Bronchial epithelial cell (primary cell): ENCODE data around the gene ACE. TPM values are rescaled to one million over a fixed set of nuclear protein-coding genes. Genes with fewer than 3 reads are reported as not detected.

Source experiments
- DNase-seq: peaks from one replicate; pipeline ENCODE4 v3.0.0-alpha.2; 2010; ENCODE audit warnings: low read depth
- FAIRE-seq: peaks from 2 replicates; lab custom pipeline; 2011; peaks lifted over from hg19 to GRCh38; lab: Jason Lieb, UNC
- H3K27me3 ChIP-seq: 2 replicates; pipeline ENCODE4 v1.5.1; 2011; ENCODE audit warnings: low read length; ENCODE audit not compliant: control insufficient read depth, insufficient read depth
- H3K36me3 ChIP-seq: 2 replicates; pipeline ENCODE4 v1.5.1; 2011; ENCODE audit warnings: low read length; ENCODE audit not compliant: control insufficient read depth, insufficient read depth
- H3K4me3 ChIP-seq: 2 replicates; pipeline ENCODE4 v1.5.1; 2011; ENCODE audit warnings: mild to moderate bottlenecking, low read depth, low read length, control low read depth
- total RNA-seq: library from RNA; depleted of rRNA; stranded (reverse); fragments of >200 nt; gene quantifications from 2 replicates; pipeline ENCODE4 v1.2.1, GENCODE V29; 2014
- TF ChIP-seq, protein P1 (sequence below): IDR thresholded peaks from 2 replicates; pipeline ENCODE4 v1.5.1; 2011; ENCODE audit warnings: mild to moderate bottlenecking, moderate library complexity, low read length, control low read depth, inconsistent platforms; ENCODE audit not compliant: insufficient read depth, severe bottlenecking

The ACE gene
- total RNA-seq, 1 donor from 2014 or later, result not detected

DNA sequence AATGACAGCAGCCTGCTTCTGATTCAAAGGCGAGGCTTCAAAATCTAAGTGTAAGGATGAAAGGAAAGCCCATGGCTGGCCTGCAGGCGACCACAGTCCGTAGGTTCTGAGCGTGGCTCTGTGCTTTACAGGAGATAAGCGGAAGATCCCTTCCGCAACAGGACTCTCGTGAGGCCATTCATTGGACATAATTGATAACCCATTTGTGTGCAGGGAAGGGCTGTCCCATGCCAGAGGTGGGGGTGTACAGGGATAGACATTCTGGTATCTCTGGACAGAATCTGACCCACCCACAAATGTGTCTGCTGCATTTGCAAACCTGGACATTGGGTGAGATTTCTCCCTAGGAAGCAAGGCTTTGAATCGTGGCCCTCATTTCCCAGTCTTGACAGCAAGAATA, 34.8 kb upstream of the ACE start:
- H3K36me3 ChIP-seq, result peaks cover 3% of the 10 kb centered on the region
- no peak overlapping the region for H3K4me3 ChIP-seq
- TF ChIP-seq, protein P1, sequence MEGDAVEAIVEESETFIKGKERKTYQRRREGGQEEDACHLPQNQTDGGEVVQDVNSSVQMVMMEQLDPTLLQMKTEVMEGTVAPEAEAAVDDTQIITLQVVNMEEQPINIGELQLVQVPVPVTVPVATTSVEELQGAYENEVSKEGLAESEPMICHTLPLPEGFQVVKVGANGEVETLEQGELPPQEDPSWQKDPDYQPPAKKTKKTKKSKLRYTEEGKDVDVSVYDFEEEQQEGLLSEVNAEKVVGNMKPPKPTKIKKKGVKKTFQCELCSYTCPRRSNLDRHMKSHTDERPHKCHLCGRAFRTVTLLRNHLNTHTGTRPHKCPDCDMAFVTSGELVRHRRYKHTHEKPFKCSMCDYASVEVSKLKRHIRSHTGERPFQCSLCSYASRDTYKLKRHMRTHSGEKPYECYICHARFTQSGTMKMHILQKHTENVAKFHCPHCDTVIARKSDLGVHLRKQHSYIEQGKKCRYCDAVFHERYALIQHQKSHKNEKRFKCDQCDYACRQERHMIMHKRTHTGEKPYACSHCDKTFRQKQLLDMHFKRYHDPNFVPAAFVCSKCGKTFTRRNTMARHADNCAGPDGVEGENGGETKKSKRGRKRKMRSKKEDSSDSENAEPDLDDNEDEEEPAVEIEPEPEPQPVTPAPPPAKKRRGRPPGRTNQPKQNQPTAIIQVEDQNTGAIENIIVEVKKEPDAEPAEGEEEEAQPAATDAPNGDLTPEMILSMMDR, result no peak
- no peaks in the 10 kb centered on the region for H3K27me3 ChIP-seq
- DNase-seq (no peak), FAIRE-seq (peak; percentile 81)

DNA sequence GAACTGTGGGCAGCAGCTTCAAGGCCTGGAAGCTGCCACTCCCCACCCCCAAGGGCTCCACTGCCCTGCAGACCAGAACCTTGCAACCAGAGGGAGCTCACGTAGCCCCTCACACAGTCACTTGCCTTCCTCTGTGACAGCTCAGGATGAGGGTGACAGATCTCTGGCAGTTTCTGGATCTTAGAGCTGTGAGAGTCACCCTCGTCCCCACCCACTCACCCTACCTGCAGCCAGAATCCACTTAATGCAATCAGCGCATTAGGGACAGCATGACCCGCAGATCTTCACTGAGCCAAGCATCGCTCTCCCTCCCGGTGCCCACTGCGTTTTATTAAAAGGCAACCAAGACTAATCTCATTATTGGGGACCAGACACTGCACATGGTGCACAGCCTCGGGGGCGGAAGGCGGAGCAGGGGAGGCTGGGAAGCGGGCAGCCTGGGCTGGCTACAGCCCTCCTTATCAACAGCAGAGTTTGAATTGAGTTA, 34.3 kb upstream of the ACE start:
- Histone ChIP-seq H3K27me3 (no peaks in the 10 kb centered on the region), H3K4me3 (no peak overlapping the region), H3K36me3 (peaks cover 2% of the 10 kb centered on the region)
- peak; percentile 18 for FAIRE-seq
- DNase-seq, result no peak
- TF ChIP-seq, protein P1, result peak; percentile 3

DNA sequence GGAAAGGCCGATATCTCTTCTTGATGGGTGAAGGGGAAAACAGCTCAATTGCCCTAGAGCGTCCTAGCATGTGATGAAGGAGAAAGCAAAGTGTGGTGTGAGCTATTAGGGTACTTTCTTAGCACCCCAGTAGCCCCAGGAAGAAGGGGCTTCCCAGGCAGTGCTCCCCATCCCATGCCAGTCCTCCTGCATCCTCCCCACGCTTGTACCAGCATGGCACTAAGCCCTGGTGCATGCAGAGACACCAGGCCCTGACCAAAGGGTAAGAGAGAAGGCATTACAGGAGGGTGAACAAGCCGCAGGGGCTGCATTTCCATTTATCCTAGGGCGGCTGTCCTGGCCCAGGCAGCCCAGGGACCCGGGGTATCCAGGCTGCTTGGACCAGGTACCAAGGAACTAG, 33.8 kb upstream of the ACE start:
- H3K4me3 ChIP-seq, result no peak overlapping the region
- DNase-seq, result no peak
- H3K27me3 ChIP-seq, result no peaks in the 10 kb centered on the region
- FAIRE-seq, result no peak
- peaks cover 2% of the 10 kb centered on the region for H3K36me3 ChIP-seq
- TF ChIP-seq, protein P1, result no peak

DNA sequence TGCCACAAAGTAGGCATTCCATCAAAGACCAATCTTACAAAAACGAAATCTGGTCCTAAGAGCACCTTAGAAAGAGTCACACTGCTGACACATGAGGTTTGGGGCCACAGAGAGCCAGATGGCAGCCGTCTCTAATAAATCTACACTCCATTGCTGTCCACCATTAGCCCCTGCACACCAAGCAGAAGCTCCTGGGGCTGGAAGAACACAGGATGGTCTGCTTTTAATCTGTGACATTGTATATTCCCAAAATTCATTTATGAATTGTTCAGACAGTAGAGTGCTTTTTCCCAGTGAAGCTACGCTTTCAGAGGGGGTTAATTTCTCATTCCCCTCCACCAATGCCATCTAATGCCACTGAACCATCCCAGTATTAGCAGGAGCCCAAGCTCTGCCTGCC, 32.4 kb upstream of the ACE start:
- no peak for DNase-seq
- TF ChIP-seq, protein P1, result no peak
- H3K4me3 ChIP-seq, result no peak overlapping the region
- peaks cover 2% of the 10 kb centered on the region for H3K36me3 ChIP-seq
- H3K27me3 ChIP-seq, result no peaks in the 10 kb centered on the region
- FAIRE-seq, result no peak

DNA sequence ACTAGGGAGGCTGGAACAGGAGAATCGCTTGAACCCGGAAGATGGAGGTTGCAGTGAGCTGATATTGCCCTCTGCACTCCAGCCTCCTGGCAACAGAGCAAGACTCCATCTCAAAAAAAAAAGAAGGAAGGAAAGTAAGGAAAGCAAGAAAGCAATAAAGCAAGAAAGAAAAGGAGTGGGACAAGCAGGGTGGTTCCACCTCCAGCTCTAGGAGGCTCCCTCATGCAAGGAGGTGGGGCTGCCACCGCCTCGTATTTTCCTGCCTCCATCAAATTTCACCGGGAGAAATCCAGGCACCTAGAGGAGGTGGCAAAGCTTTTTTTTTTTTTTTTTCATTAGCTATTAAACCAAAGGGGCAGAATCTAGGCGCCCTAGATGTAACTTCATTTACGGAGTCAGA, 31.8 kb upstream of the ACE start:
- no peak for FAIRE-seq
- H3K4me3 ChIP-seq, result peak overlapping the region; percentile 73
- no peak for DNase-seq
- no peaks in the 10 kb centered on the region for H3K27me3 ChIP-seq
- TF ChIP-seq, protein P1, result no peak
- H3K36me3 ChIP-seq, result peaks cover 2% of the 10 kb centered on the region

DNA sequence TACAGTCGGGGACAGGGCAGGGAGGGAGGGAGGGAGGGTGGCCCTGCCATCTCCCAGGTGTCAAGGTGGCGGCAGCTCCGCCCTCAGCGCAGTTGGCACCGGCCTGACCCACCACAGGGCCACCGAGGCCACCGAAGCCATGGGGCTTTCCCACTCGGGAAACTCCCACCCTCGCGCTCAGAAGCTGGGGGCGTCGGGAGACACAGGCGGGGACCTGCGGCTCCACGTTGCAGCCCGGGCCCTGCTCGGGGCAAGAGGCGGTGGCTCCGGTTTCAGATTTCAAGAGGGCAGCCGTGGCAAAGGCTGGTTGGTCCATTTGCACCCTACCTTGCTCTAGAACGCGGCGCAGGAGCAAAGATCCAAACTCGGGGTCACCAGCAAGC, 31.3 kb upstream of the ACE start:
- FAIRE-seq (no peak), DNase-seq (peak; percentile 24)
- Histone ChIP-seq H3K36me3 (peaks cover 2% of the 10 kb centered on the region), H3K4me3 (peak overlapping the region; percentile 73), H3K27me3 (no peaks in the 10 kb centered on the region)
- TF ChIP-seq, protein P1, result no peak
